ENCODE results near the gene TSC2. TPM values are rescaled to one million over a fixed set of nuclear protein-coding genes. Genes with fewer than 3 reads are reported as not detected.

The TSC2 gene
- total and polyA plus RNA-seq, 2 of the 13 experiments (the other 11 are each of a cell fraction or from before 2014, with no cell fraction given), result 19.6 to 40.4 TPM

DNA sequence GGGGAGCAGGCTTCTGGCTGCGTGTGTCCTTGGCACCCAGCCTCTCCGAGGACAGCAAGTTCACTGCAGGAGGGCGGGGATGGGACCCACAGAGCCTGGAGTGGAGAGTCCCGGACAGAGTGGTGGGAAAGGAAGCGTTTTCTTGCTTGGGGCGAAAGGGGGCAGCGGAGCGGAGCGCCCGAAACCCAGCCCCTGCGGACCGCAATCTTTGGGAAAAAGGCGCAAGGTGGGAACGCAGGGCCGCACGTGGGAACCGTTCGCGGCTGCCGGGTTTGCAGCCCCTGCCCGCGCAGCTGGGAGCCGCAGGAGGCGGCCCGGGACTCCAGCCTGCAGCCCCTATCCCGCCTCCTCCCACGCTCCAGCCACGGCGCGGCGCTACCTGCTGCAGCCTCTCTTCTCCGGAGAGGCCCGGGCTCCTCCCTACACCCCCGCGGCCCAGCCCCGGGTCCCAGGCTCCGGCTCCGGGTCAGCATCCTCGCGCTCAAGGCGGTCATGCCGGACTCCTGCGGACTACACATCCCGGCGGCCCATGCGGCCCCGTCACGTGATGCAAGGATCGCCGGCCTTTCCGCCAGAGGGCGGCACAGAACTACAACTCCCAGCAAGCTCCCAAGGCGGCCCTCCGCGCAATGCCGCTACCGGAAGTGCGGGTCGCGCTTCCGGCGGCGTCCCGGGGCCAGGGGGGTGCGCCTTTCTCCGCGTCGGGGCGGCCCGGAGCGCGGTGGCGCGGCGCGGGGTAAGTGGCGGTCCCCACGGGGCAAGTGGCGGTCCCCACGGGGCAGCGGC, at the start of gene TSC2, which contains the start of gene NTHL1 (continued):
- TF ChIP-seq, protein P1, sequence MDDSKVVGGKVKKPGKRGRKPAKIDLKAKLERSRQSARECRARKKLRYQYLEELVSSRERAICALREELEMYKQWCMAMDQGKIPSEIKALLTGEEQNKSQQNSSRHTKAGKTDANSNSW (CRISPR knock-in tag; IDR thresholded peaks at IDR 0.05; ENCODE audit: borderline replicate concordance), result no peak
- TF ChIP-seq TOE1 (CRISPR knock-in tag; IDR thresholded peaks at IDR 0.05), result no peak
- peak; percentile 66 for TF ChIP-seq GATAD2A (CRISPR knock-in tag; IDR thresholded peaks at IDR 0.05)
- 0 out of 2 replicates have a peak, but pooled peaks have one; percentile 66 for TF ChIP-seq ZSCAN20 (CRISPR knock-in tag; IDR thresholded peaks at IDR 0.05; ENCODE audit: borderline replicate concordance)
- no peak; the same call in 1 of the 2 replicates for TF ChIP-seq HNRNPUL1 (IDR thresholded peaks at IDR 0.05; ENCODE audit: low read depth, low read length)
- TF ChIP-seq HOXA7 (CRISPR knock-in tag; IDR thresholded peaks at IDR 0.05), result no peak
- no peak; the same call in 1 of the 2 replicates for TF ChIP-seq ZNF761 (CRISPR knock-in tag; conservative IDR thresholded peaks at IDR 0.05)
- no peak for TF ChIP-seq U2AF2 (IDR thresholded peaks at IDR 0.05; ENCODE audit: low read depth, low read length)
- peak; percentile 64; the same call in 1 of the 2 replicates for TF ChIP-seq IRX3 (CRISPR knock-in tag; IDR thresholded peaks at IDR 0.05; ENCODE audit: borderline replicate concordance, low read depth)
- TF ChIP-seq ESRRA (CRISPR knock-in tag; IDR thresholded peaks at IDR 0.05; ENCODE audit: low read depth), result 0 out of 2 replicates have a peak, but pooled peaks have one; percentile 18
- TF ChIP-seq NR3C1 (CRISPR knock-in tag; IDR thresholded peaks at IDR 0.05), result no peak
- TF ChIP-seq ZBTB7A (CRISPR knock-in tag; IDR thresholded peaks at IDR 0.05), result peak; percentile 46; the same call in 1 of the 2 replicates
- peak; percentile 40; the same call in 1 of the 2 replicates for TF ChIP-seq ZNF12 (CRISPR knock-in tag; IDR thresholded peaks at IDR 0.05)
- no peak for TF ChIP-seq POLR2AphosphoS2 (IDR thresholded peaks at IDR 0.05; ENCODE audit: low read depth, low read length)
- TF ChIP-seq, protein P2, sequence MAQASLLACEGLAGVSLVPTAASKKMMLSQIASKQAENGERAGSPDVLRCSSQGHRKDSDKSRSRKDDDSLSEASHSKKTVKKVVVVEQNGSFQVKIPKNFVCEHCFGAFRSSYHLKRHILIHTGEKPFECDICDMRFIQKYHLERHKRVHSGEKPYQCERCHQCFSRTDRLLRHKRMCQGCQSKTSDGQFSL (CRISPR knock-in tag; IDR thresholded peaks at IDR 0.05), result peak; percentile 77
- TF ChIP-seq XRCC5 (optimal IDR thresholded peaks at IDR 0.05; ENCODE audit: low read length), result no peak
- TF ChIP-seq, protein P3, sequence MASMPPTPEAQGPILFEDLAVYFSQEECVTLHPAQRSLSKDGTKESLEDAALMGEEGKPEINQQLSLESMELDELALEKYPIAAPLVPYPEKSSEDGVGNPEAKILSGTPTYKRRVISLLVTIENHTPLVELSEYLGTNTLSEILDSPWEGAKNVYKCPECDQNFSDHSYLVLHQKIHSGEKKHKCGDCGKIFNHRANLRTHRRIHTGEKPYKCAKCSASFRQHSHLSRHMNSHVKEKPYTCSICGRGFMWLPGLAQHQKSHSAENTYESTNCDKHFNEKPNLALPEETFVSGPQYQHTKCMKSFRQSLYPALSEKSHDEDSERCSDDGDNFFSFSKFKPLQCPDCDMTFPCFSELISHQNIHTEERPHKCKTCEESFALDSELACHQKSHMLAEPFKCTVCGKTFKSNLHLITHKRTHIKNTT (CRISPR knock-in tag; IDR thresholded peaks at IDR 0.05), result 0 out of 2 replicates have a peak, but pooled peaks have one; percentile 36
- TF ChIP-seq TAF15 (IDR thresholded peaks at IDR 0.05; ENCODE audit: low read depth, low read length, poor library complexity, severe bottlenecking), result no peak
- no peak for TF ChIP-seq SNRNP70 (IDR thresholded peaks at IDR 0.05; ENCODE audit: low read depth, low read length)
- no peak; the same call in 1 of the 2 replicates for TF ChIP-seq ZNF878 (CRISPR knock-in tag; IDR thresholded peaks at IDR 0.05)
- TF ChIP-seq FOXK2 (IDR thresholded peaks at IDR 0.05), result no peak
- no peak for TF ChIP-seq ZBTB49 (CRISPR knock-in tag; IDR thresholded peaks at IDR 0.05; ENCODE audit: borderline replicate concordance)
